ENCODE data around the gene MRPL21. TPM values are rescaled to one million over a fixed set of nuclear protein-coding genes. Genes with fewer than 3 reads are reported as not detected.

Gene MRPL21
- polyA plus RNA-seq, 1 donor: 44.5 TPM

DNA sequence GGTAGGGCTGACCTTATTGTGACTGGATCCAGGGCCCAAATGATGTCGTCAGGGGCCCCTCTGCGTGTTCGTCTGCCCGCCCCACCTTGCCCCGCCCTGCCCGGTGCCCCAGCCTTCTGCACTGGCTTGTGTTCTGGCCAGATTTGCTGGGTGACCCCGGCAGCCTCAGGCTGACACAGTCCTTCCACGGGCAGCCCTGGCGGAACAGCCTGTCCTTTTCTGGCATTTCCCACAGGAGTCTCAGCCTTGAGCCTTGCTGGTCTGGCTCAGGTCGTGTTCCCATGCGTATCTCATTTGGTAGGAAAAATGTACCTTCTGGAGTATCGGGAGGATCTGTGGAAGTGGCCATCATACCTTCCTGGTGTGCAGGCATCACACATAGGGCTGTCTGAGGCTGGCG lies 31.0 kb upstream of the MRPL21 start:
- no peak for DNase-seq

- no peak for DNase-seq
Observed at GRCh38 chr11:68934321-68934645, 30.7 kb upstream of the MRPL21 start.

DNA sequence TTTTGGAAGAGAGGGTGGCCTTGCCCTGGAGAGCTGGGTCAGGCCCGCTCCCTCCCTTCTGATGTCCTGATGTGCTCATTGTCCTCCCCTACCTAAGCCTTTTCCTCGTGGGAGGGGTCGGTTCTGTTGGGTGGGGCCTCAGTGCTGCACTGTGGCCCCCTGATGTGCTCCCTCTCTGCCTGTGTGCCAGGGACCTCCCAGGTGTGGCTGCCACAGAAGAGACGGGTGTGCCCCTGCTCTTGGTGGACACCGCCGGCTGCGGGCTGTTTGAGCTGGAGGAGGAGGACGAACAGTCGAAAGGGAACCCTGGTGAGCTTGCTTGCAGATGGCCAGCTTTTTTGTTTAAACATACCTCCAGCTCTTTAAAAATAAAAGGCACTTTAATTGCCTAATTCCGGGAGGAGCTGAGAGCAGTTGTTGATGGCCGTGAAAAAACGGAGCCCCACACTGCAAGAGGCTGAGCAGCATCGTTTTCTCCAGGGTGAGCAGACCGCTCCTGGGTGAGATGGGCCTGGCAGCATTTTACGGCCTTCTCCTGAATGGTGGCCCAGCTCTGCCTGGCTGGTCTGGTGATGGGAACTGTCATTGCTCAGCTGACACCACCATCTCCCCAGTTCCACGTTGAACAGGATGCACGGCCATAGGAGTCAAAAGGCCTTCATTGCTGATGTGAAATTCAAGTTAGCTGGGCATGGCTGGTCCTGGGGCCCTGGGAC lies 30.1 kb upstream of the MRPL21 start:
- no peak for DNase-seq

DNA sequence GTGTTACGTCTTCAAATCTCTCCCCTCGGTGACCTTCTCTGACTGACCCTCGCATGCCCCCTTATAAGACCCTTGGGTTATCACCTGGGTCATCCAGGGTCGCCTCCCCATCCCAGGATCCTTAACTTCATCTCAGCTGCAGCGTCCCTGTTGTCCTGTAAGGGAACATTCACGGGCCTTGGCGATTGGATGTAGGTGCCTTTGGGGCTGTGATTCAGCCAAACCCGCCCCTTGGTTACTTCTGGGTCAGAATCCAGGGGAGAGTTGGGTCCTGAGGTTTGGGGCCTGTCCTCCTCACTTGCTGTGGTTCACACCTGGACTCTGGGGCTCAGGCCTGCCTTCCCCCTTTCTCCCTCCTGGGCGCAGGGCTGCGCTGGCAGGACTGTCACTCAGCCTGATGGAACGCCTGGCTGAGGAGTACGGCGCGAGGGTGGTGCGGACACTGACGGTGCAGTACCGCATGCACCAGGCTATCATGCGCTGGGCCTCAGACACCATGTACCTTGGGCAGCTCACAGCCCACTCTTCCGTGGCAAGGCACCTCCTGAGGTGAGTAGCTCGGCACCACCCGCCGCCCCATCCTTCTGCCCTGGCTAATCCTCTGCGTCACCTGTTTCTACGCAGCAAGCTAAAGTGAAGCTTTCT lies 29.4 kb upstream of the MRPL21 start:
- no peak for DNase-seq

DNA sequence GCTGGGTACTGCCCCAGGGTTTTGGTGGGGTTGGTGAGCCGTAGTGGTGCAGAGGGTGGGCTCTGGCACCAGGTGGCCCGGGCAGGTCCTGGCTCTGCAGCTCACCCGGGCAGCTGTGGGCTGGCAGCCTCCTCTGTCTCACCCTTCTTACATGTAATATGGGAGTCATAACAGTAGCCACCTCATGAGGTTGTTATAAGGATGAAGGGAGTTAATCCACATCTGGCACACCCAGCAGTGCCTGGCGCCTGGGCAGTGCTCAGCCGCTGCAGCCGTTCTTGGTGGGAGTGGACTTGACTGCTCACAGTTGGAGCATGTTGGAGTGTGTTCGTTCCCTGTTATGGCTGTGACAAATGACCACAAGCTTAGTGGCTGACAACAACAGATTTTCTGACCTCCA lies 28.7 kb upstream of the MRPL21 start:
- no peak for DNase-seq

- DNase-seq: no peak
Observed at GRCh38 chr11:68931911-68932310, 28.3 kb upstream of the MRPL21 start.

- DNase-seq: no peak
Observed at GRCh38 chr11:68930991-68931855, 27.6 kb upstream of the MRPL21 start.

DNA sequence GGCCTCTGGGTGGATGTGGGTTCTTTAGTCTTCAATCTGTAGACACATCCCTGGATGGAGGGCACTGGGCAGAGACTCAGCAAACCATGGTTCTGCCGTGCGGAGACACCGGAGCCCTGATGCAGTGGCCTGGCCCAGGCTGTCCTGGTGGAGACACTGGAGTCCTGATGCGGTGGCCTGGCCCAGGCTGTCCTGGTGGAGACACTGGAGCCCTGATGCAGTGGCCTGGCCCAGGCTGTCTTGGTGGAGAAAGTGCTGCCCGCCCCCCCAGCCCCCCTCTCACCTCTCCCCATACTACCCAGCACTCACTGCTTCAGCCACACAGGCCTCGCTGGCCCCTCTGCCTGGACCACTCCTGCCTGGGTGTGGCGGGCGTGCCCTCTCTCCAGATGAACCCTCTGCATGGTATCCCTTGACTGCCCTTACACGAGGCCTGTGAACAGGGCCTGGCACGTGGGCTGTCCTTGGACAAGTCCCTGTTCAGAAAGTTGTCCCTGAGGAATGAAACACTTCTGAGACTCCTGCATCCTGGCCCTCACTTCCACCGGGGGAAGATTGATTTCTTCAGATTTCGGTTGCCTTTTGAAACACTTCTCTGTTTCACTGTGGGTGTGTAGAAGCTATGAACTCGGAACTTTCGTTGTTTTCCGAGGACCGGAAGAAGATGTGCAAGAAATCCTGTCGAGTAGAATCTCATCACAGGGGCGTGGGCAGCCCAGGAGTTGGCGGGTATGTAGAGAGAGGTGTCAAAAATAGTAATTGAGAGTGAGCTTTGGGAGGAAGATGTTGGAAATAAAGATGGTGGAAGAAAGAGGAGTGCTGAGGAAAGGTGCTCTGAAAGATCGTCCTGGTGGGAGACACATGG lies 26.3 kb upstream of the MRPL21 start:
- no peak for DNase-seq

DNA sequence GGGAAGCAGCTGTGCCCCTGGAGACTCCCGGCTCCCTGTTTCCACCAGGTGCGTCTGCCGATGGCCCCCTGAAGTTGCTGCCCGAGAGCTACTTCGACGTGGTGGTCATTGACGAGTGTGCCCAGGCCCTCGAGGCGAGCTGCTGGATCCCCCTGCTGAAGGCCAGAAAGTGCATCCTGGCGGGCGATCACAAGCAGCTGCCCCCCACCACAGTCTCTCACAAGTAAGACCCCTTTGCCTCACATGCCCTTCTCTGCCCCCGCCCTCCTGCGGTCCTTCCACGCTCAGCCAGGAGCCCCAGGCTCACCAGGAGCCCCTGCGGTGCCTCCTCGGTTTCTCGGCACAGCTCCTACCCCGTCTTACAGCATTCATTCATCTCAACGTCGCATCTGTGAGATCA lies 25.5 kb upstream of the MRPL21 start:
- no peak for DNase-seq

- no peak for DNase-seq
Observed at GRCh38 chr11:68928136-68928880, 24.7 kb upstream of the MRPL21 start.

GRCh38 chr11:68927280-68928135 lies 23.9 kb upstream of the MRPL21 start:
- no peak for DNase-seq

- no peak for DNase-seq
Observed at GRCh38 chr11:68925611-68926010, 22.0 kb upstream of the MRPL21 start.

- DNase-seq: no peak
Observed at GRCh38 chr11:68924073-68924925, 20.7 kb upstream of the MRPL21 start.

DNA sequence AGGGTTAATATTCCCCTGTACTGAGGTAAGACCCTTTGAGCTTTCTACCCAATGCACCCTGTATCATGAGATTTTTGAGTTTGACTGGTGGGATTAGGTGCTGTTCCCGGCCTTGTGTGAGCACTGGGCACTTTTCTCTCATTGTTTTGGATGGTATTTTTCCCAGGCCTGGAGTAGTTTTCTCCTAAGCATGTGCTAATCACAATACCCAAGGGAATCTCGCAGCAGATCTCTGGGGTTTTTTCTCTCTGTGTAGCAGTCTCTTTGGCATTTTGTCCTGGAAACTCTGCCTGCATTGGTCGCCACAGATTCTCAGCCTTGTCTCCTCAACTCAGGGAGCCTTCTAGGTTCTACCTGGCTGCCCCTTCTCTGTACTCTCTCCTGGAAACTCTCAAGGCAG lies 20.0 kb upstream of the MRPL21 start:
- DNase-seq: no peak

GRCh38 chr11:68916439-68916838 lies 12.8 kb upstream of the MRPL21 start:
- no peak for DNase-seq

GRCh38 chr11:68914761-68915160 lies 11.1 kb upstream of the MRPL21 start:
- DNase-seq: no peak

- DNase-seq: no peak
Observed at GRCh38 chr11:68913188-68913587, 9.6 kb upstream of the MRPL21 start.

- no peak for DNase-seq
Observed at GRCh38 chr11:68912254-68912653, 8.6 kb upstream of the MRPL21 start.

DNA sequence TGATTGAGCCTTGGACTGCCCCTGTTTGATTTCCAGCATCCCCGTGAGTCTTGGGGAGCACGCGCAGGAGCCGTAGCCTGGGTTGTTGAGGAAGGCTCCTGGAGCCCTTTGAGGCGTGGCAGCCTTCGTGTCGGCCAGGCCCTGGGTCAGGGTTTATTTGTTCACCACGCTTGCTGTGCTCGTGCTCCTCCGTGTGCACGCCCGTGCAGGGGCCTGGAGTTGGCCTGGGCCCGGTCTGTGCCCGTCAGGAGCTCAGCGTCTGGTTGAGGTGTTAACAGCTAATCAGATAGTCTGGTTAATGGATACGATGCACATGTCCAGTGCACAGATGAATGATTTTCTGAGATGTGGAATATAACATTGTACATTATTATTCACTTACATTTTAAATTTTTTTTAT lies 8.1 kb upstream of the MRPL21 start:
- no peak for DNase-seq

GRCh38 chr11:68910965-68911364 lies 7.3 kb upstream of the MRPL21 start:
- no peak for DNase-seq

Measured in hindlimb muscle (tissue), 1 donor.